Fibroblast of the conjunctiva (primary cell): ENCODE measurements around the gene FBXO46.
A peak's percentile ranks its signal among the peaks of the same experiment; 100 is the strongest.

Experiments
- DNase-seq: peaks from one replicate; pipeline ENCODE4 v3.0.0-alpha.2; 2010; ENCODE audit warnings: low read depth

The FBXO46 gene, protein sequence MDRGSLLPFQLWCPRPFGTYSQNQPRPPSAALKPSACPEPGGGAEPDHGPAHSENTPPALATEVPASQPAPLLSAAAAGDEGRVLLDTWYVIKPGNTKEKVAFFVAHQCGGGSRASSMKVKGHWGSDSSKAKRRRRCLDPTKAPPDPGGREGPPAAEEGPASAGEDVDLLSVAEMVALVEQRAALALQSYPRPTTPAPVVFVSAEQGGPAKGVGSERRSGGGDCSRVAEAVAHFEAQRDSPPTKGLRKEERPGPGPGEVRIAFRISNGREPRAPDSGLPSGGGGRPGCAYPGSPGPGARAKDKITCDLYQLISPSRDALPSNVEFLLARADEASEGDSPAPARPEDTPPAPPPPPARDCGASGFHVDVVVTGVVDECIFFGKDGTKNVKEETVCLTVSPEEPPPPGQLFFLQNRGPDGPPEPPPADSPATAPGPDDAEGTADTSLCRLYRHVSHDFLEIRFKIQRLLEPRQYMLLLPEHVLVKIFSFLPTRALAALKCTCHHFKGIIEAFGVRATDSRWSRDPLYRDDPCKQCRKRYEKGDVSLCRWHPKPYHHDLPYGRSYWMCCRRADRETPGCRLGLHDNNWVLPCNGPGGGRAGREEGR

GRCh38 chr19:45730368-45731288, at the start of gene FBXO46:
Gene FBXO46, minus strand, starts transcription at chr19:45730896. Its CDS starts 17,401 bp downstream, at chr19:45713495.
- peak; percentile 98 for DNase-seq

- no peak for DNase-seq
Observed at GRCh38 chr19:45780146-45780447, 49.4 kb upstream of the FBXO46 start.

DNA sequence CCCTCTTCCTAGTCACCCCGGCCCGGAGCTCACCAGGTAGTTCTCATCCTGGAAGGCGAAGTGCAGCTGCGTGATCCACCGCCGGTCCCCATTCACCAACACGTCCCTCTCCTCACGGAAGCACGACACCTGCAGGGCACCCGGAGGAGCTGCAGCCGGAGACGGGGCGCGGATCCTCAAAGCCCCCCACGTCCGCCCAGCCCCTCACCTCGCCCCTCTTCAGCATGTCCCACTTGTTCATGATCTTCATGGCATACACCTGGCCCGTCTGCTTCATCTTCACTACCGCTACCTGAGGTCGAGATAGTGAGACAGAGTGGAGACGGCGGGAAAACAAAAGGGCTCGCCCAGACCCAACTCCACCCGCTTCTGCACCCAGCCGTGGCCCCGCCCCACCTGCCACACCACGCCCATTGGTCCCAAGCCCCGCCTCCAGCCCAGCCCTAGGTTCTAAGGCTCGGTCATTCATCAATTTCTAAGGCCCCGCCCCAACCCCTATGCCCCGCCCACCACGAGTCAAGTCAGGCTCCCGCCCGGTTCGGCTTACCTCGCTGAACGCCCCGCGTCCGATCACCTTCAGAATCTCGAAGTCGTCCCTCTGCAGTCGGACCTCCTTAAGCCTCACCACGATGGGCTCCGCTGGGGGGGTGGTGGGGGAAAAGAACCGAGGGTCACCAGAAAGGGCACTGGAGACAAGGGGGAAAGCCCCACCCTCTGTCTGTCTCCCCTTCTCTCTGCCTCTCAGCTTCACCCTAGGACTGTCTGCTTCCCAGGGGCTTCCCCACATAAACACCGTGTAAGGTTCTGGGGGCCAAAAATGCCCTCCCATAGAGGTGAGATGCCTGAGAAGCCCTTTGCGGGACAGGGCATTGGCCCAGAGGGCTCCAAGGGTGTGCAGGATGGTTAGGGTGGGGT, 48.8 kb upstream of the FBXO46 start:
- DNase-seq: no peak

GRCh38 chr19:45778010-45778661, 47.4 kb upstream of the FBXO46 start:
- no peak for DNase-seq

DNA sequence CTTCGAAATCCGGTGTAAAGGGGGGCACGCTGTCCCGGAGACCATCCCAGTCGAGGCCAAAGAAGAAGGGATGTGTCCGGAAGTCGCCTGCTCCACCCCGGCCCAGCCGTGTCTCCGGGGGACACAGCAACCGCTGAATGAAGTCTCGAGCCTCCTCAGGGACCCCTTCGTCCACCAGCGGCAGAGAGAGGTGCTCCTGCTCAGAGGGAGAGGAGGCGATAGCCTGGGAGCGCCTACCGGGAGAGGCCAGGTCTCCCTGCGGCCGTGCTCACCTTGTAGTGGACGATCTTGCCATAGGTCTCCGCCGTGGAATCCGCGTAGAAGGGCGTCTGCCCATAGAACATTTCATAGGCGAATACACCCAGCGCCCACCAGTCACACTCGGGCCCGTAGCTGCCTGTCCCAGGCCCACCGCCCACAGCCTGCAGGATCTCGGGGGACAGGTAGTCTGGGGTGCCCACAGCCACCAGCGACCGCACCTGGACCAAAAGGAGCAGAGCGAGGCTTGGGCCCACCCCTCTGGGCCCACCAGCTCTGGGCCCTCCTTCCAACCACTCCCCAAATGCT, 46.8 kb upstream of the FBXO46 start:
- DNase-seq: no peak

- no peak for DNase-seq
Observed at GRCh38 chr19:45774765-45775164, 44.1 kb upstream of the FBXO46 start.

DNA sequence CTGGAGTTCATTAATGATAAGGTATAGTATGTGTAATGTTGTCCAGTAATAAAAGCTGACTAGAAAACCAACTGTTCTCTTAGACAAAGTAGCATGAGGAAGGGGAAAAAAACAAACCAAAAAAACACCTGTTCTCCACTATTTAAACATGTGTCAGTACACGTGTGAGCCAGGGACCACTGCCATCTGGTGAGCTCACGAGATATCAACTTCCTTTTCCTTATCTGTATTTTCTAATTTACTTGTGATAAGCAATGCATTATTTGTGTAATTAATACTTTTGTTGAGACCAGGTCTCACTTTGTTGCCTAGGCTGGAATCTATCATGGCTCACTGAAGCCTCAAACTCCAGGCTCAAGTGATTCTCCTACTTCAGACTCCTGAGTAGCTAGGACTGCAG, 42.7 kb upstream of the FBXO46 start:
- DNase-seq: no peak

GRCh38 chr19:45772912-45773311, 42.2 kb upstream of the FBXO46 start:
- DNase-seq: no peak

DNA sequence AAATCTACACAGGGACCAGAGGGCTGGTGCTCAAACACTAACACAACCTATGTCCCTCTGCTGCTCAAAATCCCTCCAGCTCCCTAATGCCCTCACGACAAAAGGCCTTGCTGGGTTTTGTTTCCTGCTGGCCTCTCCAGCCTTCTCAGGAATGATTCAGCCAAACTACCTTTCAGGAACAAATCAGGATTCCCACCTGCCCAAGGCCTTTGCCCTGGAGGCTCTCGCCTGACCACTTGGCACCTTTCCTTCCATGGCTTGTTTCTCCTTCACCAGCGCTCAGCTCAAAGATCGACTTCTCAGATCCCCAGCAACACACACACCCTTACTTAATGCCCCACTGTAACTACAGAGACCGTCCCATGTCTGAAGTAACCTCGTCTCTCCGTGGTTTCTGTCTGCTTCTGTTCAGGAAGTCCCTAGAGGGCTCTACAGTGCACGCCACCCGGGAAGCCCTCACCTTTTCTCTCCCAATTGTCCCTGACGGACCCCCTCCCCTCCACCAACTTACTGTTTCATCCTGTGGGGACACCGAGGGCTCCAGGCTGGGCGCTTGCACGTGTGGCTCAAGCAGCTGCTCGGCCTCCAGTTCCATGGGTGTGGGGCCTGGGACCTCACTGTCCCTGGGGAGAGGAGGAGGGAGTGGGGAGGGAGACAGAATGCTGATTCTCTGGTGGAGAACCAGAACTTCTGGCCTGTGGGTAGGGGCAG, 41.6 kb upstream of the FBXO46 start:
- no peak for DNase-seq

- DNase-seq: no peak
Observed at GRCh38 chr19:45771311-45771933, 40.7 kb upstream of the FBXO46 start.

- peak; percentile 98 for DNase-seq
Observed at GRCh38 chr19:45770192-45771101, 39.8 kb upstream of the FBXO46 start.

GRCh38 chr19:45769821-45770191, 39.1 kb upstream of the FBXO46 start:
- DNase-seq: no peak

GRCh38 chr19:45768984-45769782, 38.5 kb upstream of the FBXO46 start, which contains the start of gene SIX5:
Gene SIX5, minus strand, starts transcription at chr19:45769252. Its CDS starts 408 bp downstream, at chr19:45768844.
- DNase-seq: peak; percentile 98

DNA sequence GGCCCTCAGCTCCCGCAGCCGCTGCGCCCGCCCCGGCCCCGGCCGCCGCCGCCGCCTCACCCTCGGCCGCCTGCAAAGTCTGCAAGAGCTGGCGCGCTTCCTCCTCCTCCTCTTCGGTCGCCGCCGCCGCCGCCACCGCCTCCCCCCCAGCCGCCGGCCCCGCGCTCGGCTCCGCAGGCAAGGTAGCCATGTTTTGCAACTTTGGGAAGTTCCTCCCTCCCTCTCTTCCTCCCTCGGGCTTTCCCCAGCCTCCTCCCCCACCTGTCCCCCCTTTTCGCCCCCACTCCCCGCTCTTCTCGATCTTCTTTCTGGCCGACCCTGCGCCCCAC, 37.9 kb upstream of the FBXO46 start:
- no peak for DNase-seq

GRCh38 chr19:45767881-45768654, 37.4 kb upstream of the FBXO46 start:
- DNase-seq: no peak

DNA sequence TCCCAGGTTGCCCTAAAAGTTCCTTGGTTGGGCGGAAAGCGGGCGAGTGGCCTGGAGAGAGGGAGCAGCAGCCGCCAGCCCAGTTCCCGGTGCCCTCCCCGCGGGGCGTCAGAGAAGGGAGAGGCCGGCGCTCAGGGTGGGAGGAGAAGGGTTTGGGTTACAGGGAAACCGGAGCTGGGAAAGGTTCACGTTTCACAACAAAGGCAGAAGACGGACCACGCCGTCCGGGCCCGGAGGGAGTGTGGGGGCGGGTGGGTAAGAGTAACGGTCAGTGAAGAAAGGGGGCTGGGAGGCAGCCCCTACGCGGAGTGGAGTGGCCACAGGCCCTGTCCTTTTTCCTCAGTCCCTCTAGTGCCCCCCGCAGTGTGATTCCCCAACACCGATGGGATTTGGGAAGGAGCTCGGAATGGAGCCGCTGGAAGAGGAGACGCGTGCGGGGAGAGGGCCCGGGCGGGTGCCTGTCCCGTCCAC, 36.7 kb upstream of the FBXO46 start:
- DNase-seq: peak; percentile 70

DNA sequence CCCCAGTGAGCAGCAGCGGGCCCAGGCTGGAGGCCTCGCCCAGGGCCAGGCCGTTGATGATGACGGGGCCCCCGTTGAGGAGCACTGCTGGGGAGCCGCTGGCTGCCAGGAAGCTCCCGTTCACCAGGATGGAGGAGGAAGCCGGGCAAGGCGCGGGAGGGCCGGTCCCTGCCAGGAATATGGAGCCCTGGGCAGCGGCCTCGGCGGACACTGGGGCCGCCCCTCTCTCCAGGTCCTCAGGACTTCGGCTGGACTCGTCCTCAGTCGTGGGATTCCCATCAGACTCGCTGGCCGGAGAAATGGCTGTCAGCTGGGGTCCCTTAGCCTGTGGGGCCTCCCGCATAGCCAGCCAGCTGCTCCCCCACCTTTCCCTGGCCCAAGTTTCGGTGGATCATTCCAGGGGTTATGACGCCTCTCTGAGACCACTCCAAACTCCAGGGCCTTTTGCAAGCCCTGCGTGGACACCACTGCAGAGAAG, 36.2 kb upstream of the FBXO46 start:
- DNase-seq: no peak
